Measurements from ENCODE around the gene KRT222. TPM values are rescaled to one million over a fixed set of nuclear protein-coding genes. Genes with fewer than 3 reads are reported as not detected.
A peak's percentile ranks its signal among the peaks of the same experiment; 100 is the strongest.

Gene KRT222
- polyA plus RNA-seq, 2 donors, result 0.43 to 0.59 TPM

DNA sequence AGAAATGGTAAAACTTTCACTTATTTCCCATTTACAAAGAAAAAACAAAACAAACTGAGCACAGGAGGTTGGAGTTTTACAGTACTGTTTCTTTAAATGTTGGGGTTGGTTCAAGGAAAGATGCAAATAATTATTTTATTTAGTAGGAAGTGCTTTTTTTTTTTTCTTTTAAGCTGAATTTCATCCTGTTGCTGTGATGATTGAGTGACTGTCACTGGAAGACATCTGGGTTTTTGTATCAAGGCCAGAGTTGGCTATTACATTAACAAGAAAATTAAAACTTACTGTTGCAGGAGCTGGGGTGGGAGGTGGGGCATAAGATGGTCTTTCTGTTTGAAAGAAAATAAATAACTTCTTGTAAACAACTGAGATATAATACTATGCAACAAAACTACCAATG lies 19.7 kb downstream of the KRT222 start:
- H3K4me1 ChIP-seq (ENCODE audit: control insufficient read depth in 2 of 2, insufficient read depth in 2 of 2, low read length in 1 of 2), result peaks cover 0 to 4% of the 10 kb centered on the region in 2 donors
- peaks cover 0 to 2% of the 10 kb centered on the region in 2 donors for H3K36me3 ChIP-seq (ENCODE audit: control insufficient read depth in 2 of 2, insufficient read depth in 2 of 2, low read length in 1 of 2)
- no peak overlapping the region for H3K4me3 ChIP-seq (ENCODE audit: low read depth in 1 of 2, low read length in 2 of 2)

DNA sequence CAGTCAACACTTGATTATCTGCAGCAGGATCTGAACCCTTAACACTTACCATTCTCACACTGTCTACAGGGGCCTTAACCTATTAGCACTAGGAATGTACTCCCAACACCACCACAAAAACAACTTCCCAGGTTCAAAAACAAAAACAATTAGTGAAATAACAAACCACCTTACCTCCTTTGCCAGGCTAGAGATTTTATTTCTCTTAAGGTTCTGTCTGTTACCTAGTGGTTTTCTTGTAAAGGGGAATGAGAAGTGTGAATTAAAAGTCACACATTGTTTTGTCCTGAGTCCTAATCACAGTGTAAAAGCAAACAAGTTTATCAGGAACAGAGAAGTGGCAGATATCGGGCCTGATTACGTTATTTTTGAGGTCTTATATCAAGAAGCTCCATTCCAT lies 27.0 kb downstream of the KRT222 start:
- Histone ChIP-seq H3K9me3 (ENCODE audit: control insufficient read depth in 2 of 2, insufficient read depth in 1 of 2, low read depth in 1 of 2, low read length in 1 of 2) (no peaks in the 10 kb centered on the region), H3K4me1 (ENCODE audit: control insufficient read depth in 2 of 2, insufficient read depth in 2 of 2, low read length in 1 of 2) (no peaks in the 10 kb centered on the region), H3K27ac (ENCODE audit: low read depth in 2 of 2, low read length in 1 of 2) (no peak overlapping the region), H3K4me3 (ENCODE audit: low read depth in 1 of 2, low read length in 2 of 2) (no peak overlapping the region), H3K36me3 (ENCODE audit: control insufficient read depth in 2 of 2, insufficient read depth in 2 of 2, low read length in 1 of 2) (peaks cover 2 to 13% of the 10 kb centered on the region in 2 donors), H3K27me3 (ENCODE audit: control insufficient read depth in 1 of 2, insufficient read depth in 2 of 2, low read length in 2 of 2) (no peaks in the 10 kb centered on the region)
- WGBS, 2 donors, result 70 to 79% methylated on average over 2 of the region's 2 CpGs

More for the DNA sequence above, 19.7 kb downstream of the KRT222 start:
- Histone ChIP-seq H3K27ac (ENCODE audit: low read depth in 2 of 2, low read length in 1 of 2) (no peak overlapping the region), H3K27me3 (ENCODE audit: control insufficient read depth in 1 of 2, insufficient read depth in 2 of 2, low read length in 2 of 2) (no peaks in the 10 kb centered on the region), H3K9me3 (ENCODE audit: control insufficient read depth in 2 of 2, insufficient read depth in 1 of 2, low read depth in 1 of 2, low read length in 1 of 2) (no peaks in the 10 kb centered on the region)

DNA sequence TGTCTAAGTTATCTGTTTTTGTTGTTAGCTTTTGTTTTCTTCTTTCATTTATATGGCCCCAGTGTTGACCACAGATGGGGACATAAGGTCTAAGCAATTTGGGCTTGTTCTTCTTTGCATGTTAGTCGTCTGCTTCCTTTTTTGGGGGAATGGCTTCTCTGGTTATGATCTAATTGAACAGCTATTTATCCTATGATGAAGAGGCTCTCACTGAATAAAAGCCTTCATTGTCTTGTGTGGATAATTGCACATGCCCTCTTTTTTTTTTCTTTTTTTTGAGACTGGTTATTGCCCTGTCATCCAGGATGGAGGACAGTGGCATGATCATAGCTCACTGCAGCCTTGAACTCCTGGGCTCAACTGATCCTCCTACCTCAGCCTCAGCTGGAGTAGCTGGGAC lies 31.1 kb downstream of the KRT222 start:
- Histone ChIP-seq H3K36me3 (ENCODE audit: control insufficient read depth in 2 of 2, insufficient read depth in 2 of 2, low read length in 1 of 2) (peaks cover 15 to 17% of the 10 kb centered on the region in 2 donors), H3K4me1 (ENCODE audit: control insufficient read depth in 2 of 2, insufficient read depth in 2 of 2, low read length in 1 of 2) (no peaks in the 10 kb centered on the region), H3K9me3 (ENCODE audit: control insufficient read depth in 2 of 2, insufficient read depth in 1 of 2, low read depth in 1 of 2, low read length in 1 of 2) (no peaks in the 10 kb centered on the region), H3K4me3 (ENCODE audit: low read depth in 1 of 2, low read length in 2 of 2) (no peak overlapping the region), H3K27ac (ENCODE audit: low read depth in 2 of 2, low read length in 1 of 2) (no peak overlapping the region), H3K27me3 (ENCODE audit: control insufficient read depth in 1 of 2, insufficient read depth in 2 of 2, low read length in 2 of 2) (no peaks in the 10 kb centered on the region)
- WGBS, 2 donors, result 74 to 78% methylated on average over 1 of the region's 1 CpG

DNA sequence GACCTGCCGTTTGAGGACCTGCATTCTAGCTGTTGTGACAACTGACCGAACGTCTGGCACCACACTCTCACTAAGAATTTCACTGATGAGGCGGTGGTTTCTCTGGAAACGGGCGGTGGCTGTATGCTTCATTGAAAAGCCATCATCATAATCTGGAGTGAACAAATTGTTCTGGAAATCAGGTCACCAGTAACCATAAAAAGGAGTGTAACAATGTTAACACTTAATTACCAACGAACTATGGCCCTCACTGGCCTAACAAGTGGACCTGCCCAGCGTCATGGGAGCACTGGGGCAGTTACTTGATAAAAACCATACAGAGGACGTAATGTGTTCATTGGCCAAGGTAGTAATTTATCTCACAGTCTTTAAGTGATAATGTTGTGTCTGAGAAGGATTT lies 32.8 kb downstream of the KRT222 start:
- Histone ChIP-seq H3K4me1 (ENCODE audit: control insufficient read depth in 2 of 2, insufficient read depth in 2 of 2, low read length in 1 of 2) (no peaks in the 10 kb centered on the region), H3K27me3 (ENCODE audit: control insufficient read depth in 1 of 2, insufficient read depth in 2 of 2, low read length in 2 of 2) (no peaks in the 10 kb centered on the region), H3K36me3 (ENCODE audit: control insufficient read depth in 2 of 2, insufficient read depth in 2 of 2, low read length in 1 of 2) (peaks cover 18% of the 10 kb centered on the region in 2 donors), H3K4me3 (ENCODE audit: low read depth in 1 of 2, low read length in 2 of 2) (no peak overlapping the region), H3K9me3 (ENCODE audit: control insufficient read depth in 2 of 2, insufficient read depth in 1 of 2, low read depth in 1 of 2, low read length in 1 of 2) (no peaks in the 10 kb centered on the region), H3K27ac (ENCODE audit: low read depth in 2 of 2, low read length in 1 of 2) (no peak overlapping the region)
- WGBS, 2 donors, result 59% methylated on average over 9 of the region's 9 CpGs

DNA sequence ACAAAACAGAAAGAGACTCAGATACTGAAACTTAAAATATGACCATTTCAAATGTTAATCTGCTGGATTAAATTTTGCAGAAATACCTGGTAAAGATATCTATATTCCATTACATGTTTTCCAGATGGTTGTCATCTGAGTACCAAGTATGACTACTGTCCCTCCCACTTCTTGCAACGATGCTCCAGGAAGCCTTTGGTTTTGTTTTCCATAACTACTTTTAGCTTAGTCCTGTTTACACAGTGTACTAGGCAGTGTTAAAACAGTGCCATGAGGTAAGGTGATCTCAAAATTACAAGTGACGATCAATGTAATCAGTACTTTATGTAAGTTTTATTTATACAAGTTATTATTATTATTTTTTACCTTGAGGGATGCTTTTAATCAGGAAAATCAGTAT lies 35.1 kb downstream of the KRT222 start:
- Histone ChIP-seq H3K4me3 (ENCODE audit: low read depth in 1 of 2, low read length in 2 of 2) (no peak overlapping the region), H3K27me3 (ENCODE audit: control insufficient read depth in 1 of 2, insufficient read depth in 2 of 2, low read length in 2 of 2) (no peaks in the 10 kb centered on the region), H3K9me3 (ENCODE audit: control insufficient read depth in 2 of 2, insufficient read depth in 1 of 2, low read depth in 1 of 2, low read length in 1 of 2) (no peaks in the 10 kb centered on the region), H3K36me3 (ENCODE audit: control insufficient read depth in 2 of 2, insufficient read depth in 2 of 2, low read length in 1 of 2) (peaks cover 15 to 18% of the 10 kb centered on the region in 2 donors), H3K4me1 (ENCODE audit: control insufficient read depth in 2 of 2, insufficient read depth in 2 of 2, low read length in 1 of 2) (no peaks in the 10 kb centered on the region), H3K27ac (ENCODE audit: low read depth in 2 of 2, low read length in 1 of 2) (no peak overlapping the region)
- WGBS, 2 donors, result 44 to 45% methylated on average over 2 of the region's 2 CpGs

DNA sequence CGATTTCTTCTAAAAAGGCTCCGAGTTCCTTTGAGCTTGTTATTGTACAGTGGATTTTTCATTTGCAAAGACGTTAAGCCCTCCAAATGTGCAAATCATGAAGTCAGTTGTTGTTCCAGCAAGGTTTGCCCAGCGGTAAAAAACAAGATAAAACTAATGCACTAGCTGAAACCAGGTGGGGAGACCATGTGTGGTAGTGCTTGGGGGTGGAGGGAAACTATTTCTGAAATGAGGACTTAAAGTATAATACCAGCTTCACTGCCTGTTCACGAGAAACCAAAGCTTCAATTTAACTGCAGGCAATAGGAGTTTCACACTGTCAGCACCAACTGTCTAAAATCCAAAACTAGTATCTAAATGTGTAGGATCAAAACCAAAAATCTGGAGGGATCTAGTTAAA lies 39.7 kb downstream of the KRT222 start:
- Histone ChIP-seq H3K36me3 (ENCODE audit: control insufficient read depth in 2 of 2, insufficient read depth in 2 of 2, low read length in 1 of 2) (peaks cover 5 to 8% of the 10 kb centered on the region in 2 donors), H3K27ac (ENCODE audit: low read depth in 2 of 2, low read length in 1 of 2) (no peak overlapping the region), H3K4me1 (ENCODE audit: control insufficient read depth in 2 of 2, insufficient read depth in 2 of 2, low read length in 1 of 2) (no peaks in the 10 kb centered on the region), H3K9me3 (ENCODE audit: control insufficient read depth in 2 of 2, insufficient read depth in 1 of 2, low read depth in 1 of 2, low read length in 1 of 2) (no peaks in the 10 kb centered on the region), H3K27me3 (ENCODE audit: control insufficient read depth in 1 of 2, insufficient read depth in 2 of 2, low read length in 2 of 2) (no peaks in the 10 kb centered on the region), H3K4me3 (ENCODE audit: low read depth in 1 of 2, low read length in 2 of 2) (no peak overlapping the region)
- WGBS, 2 donors, result 21 to 34% methylated on average over 5 of the region's 5 CpGs

DNA sequence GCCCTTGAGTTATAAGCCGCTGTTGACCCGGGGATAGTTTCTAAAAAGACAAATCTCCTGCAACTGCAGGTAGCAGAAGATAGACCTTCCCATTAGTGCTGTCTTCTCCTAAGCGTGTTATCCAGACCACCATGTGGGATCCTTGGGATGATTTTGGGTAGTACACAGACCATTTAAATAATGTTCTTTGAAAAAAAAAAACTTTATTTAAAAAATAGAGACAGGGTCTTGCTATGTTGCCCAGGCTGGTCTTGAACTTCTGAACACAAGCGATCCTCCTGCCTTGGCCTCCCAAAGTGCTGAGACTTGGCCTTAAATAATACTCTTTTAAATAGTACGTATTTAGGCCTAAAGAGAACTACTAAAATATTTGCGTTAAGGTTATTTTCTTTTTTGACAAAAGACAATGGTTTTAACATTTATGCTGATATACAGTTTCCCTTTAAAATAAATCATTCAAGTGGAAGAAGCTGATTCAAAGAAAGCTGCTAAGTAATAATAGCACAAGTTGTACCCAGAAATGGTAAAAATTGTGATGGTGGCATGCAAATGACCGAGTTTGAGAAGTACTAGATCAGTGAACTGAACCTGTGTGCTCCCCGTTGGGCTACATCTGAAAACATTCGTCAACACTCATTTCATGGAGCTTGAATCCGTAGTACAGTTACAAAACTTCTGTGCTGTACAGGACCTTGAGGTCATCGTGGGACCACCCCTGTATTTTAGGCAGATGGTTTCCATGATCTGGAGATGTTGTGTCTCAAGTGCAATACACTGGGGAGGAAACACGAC lies 41.4 kb downstream of the KRT222 start:
- 80 to 83% methylated on average over 12 of the region's 12 CpGs for WGBS, 2 donors
- H3K4me1 ChIP-seq (ENCODE audit: control insufficient read depth in 2 of 2, insufficient read depth in 2 of 2, low read length in 1 of 2), result peaks cover 0 to 2% of the 10 kb centered on the region in 2 donors
- H3K27me3 ChIP-seq (ENCODE audit: control insufficient read depth in 1 of 2, insufficient read depth in 2 of 2, low read length in 2 of 2), result no peaks in the 10 kb centered on the region

DNA sequence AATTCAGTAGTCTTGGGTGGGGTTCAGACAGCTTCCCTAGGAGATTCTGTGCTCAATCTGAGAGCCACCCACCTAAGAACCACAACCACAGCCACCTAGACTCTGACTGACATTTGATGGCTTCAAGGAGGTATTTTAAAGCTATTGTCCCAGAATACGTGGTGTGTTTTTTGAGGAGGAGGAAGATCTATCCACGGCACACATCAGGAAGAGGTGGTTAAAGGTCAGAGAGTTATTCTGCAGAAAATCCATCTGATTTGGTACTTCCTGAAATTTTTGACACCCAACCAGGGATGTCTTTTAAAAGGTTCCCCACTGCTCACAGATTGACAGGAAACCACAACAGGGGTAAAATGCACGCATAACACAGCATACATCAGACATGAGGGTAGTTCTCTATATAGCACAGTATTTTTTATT lies 42.5 kb downstream of the KRT222 start:
- 52 to 61% methylated on average over 3 of the region's 3 CpGs for WGBS, 2 donors

More for the DNA sequence above, 41.4 kb downstream of the KRT222 start:
- Histone ChIP-seq H3K27ac (ENCODE audit: low read depth in 2 of 2, low read length in 1 of 2) (no peak overlapping the region), H3K36me3 (ENCODE audit: control insufficient read depth in 2 of 2, insufficient read depth in 2 of 2, low read length in 1 of 2) (peaks cover under 1 to 3% of the 10 kb centered on the region in 2 donors), H3K4me3 (ENCODE audit: low read depth in 1 of 2, low read length in 2 of 2) (no peak overlapping the region), H3K9me3 (ENCODE audit: control insufficient read depth in 2 of 2, insufficient read depth in 1 of 2, low read depth in 1 of 2, low read length in 1 of 2) (no peaks in the 10 kb centered on the region)

DNA sequence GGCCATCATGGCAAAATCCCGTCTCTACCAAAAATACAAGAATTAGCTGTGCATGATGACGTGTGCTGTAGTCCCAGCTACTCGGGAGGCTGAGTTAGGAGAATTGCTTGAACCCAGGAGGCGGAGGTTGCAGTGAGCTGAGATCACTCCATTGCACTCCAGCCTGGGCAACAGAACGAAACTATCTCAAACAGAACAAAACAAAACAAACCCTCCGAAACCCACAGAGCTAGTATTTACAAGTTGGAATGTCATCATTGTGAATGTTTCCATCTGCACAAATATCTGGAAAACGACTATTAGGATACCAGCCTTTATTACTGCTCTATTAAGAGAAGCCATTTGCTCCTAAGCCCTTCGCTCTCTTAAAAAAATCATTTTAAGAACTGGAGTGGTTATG lies 43.4 kb downstream of the KRT222 start:
- Histone ChIP-seq H3K9me3 (ENCODE audit: control insufficient read depth in 2 of 2, insufficient read depth in 1 of 2, low read depth in 1 of 2, low read length in 1 of 2) (no peaks in the 10 kb centered on the region), H3K27me3 (ENCODE audit: control insufficient read depth in 1 of 2, insufficient read depth in 2 of 2, low read length in 2 of 2) (no peaks in the 10 kb centered on the region), H3K4me1 (ENCODE audit: control insufficient read depth in 2 of 2, insufficient read depth in 2 of 2, low read length in 1 of 2) (peaks cover 4 to 6% of the 10 kb centered on the region in 2 donors), H3K4me3 (ENCODE audit: low read depth in 1 of 2, low read length in 2 of 2) (no peak overlapping the region), H3K27ac (ENCODE audit: low read depth in 2 of 2, low read length in 1 of 2) (no peak overlapping the region), H3K36me3 (ENCODE audit: control insufficient read depth in 2 of 2, insufficient read depth in 2 of 2, low read length in 1 of 2) (no peaks in the 10 kb centered on the region)
- 63 to 74% methylated on average over 8 of the region's 8 CpGs for WGBS, 2 donors

More for the DNA sequence above, 42.5 kb downstream of the KRT222 start:
- no peaks in the 10 kb centered on the region for H3K27me3 ChIP-seq (ENCODE audit: control insufficient read depth in 1 of 2, insufficient read depth in 2 of 2, low read length in 2 of 2)
- H3K9me3 ChIP-seq (ENCODE audit: control insufficient read depth in 2 of 2, insufficient read depth in 1 of 2, low read depth in 1 of 2, low read length in 1 of 2), result no peaks in the 10 kb centered on the region
- peaks cover 0 to 2% of the 10 kb centered on the region in 2 donors for H3K4me1 ChIP-seq (ENCODE audit: control insufficient read depth in 2 of 2, insufficient read depth in 2 of 2, low read length in 1 of 2)
- H3K36me3 ChIP-seq (ENCODE audit: control insufficient read depth in 2 of 2, insufficient read depth in 2 of 2, low read length in 1 of 2), result no peaks in the 10 kb centered on the region
- no peak overlapping the region for H3K4me3 ChIP-seq (ENCODE audit: low read depth in 1 of 2, low read length in 2 of 2)
- no peak overlapping the region for H3K27ac ChIP-seq (ENCODE audit: low read depth in 2 of 2, low read length in 1 of 2)

DNA sequence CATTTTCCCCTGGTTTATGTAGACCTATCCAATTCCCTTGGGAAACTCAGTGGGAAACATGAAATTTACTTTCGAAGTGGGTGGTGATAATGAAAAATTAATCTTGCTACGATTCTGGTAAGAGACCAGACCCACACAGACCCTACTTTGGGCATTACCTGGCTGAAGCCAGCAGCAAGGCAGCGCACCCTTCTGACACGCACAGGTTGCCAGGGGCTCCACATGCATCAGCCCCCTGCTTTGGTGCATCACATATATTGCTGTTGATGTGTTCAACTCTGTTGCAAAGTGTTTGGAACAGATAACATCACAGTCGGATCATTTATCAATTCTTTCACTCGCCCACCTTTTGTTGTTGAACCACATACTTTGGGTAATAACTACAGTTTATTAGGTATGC lies 44.0 kb downstream of the KRT222 start:
- WGBS, 2 donors, result 85 to 89% methylated on average over 6 of the region's 6 CpGs
- H3K4me3 ChIP-seq (ENCODE audit: low read depth in 1 of 2, low read length in 2 of 2), result no peak overlapping the region
- no peaks in the 10 kb centered on the region for H3K9me3 ChIP-seq (ENCODE audit: control insufficient read depth in 2 of 2, insufficient read depth in 1 of 2, low read depth in 1 of 2, low read length in 1 of 2)
- H3K4me1 ChIP-seq (ENCODE audit: control insufficient read depth in 2 of 2, insufficient read depth in 2 of 2, low read length in 1 of 2), result peaks cover 7 to 8% of the 10 kb centered on the region in 2 donors
- no peaks in the 10 kb centered on the region for H3K36me3 ChIP-seq (ENCODE audit: control insufficient read depth in 2 of 2, insufficient read depth in 2 of 2, low read length in 1 of 2)
- H3K27me3 ChIP-seq (ENCODE audit: control insufficient read depth in 1 of 2, insufficient read depth in 2 of 2, low read length in 2 of 2), result no peaks in the 10 kb centered on the region
- H3K27ac ChIP-seq (ENCODE audit: low read depth in 2 of 2, low read length in 1 of 2), result peak overlapping the region in 1 of 2 donors; percentile 28
